DOHH2 (cell line): ENCODE data around the gene OMP.

Experiments
- H3F3A ChIP-seq: fragments of 200-600 bp; sonication (generic), shearing (Covaris generic); 2 replicates; pipeline ENCODE4 v1.6.0; 2016; ENCODE audit warnings: antibody characterized with exemption, mild to moderate bottlenecking; ENCODE audit not compliant: control insufficient read depth, insufficient read depth
- H3K27ac ChIP-seq: fragments of 200-600 bp; sonication (generic); 2 replicates; pipeline ENCODE4 v1.5.1; 2014; ENCODE audit warnings: low read depth, mild to moderate bottlenecking, low read length, moderate library complexity
- H3K27me3 ChIP-seq: fragments of 200-600 bp; sonication (generic); 2 replicates; pipeline ENCODE4 v1.6.1; 2014; ENCODE audit warnings: mild to moderate bottlenecking, low read length, mixed read lengths; ENCODE audit not compliant: control insufficient read depth
- H3K36me3 ChIP-seq: fragments of 200-600 bp; sonication (generic); 2 replicates; pipeline ENCODE4 v1.6.1; 2014; ENCODE audit warnings: mild to moderate bottlenecking, low read length, moderate library complexity, mixed read lengths; ENCODE audit not compliant: control insufficient read depth
- H3K4me1 ChIP-seq: fragments of 200-600 bp; sonication (generic); 2 replicates; pipeline ENCODE4 v1.6.1; 2014; ENCODE audit warnings: mild to moderate bottlenecking, low read length, mixed read lengths; ENCODE audit not compliant: control insufficient read depth
- H3K4me2 ChIP-seq: fragments of 200-600 bp; sonication (generic); 2 replicates; pipeline ENCODE4 v1.6.0; 2014; ENCODE audit warnings: mild to moderate bottlenecking, low read length, moderate library complexity
- H3K4me3 ChIP-seq: fragments of 200-600 bp; sonication (generic); 2 replicates; pipeline ENCODE4 v1.5.1; 2014; ENCODE audit warnings: mild to moderate bottlenecking, low read length, mixed read lengths
- H3K79me2 ChIP-seq: fragments of 200-600 bp; sonication (generic); 2 replicates; pipeline ENCODE4 v1.6.1; 2014; ENCODE audit warnings: mild to moderate bottlenecking, low read length, mixed read lengths; ENCODE audit not compliant: control insufficient read depth
- H3K9me2 ChIP-seq: fragments of 200-600 bp; sonication (generic); replicated peaks from 2 replicates; pipeline ENCODE4 v1.6.1; 2014; ENCODE audit warnings: mild to moderate bottlenecking, low read length, mixed read lengths; ENCODE audit not compliant: control insufficient read depth
- H3K9me3 ChIP-seq: fragments of 200-600 bp; sonication (generic); 2 replicates; pipeline ENCODE4 v1.6.1; 2014; ENCODE audit warnings: antibody characterized with exemption, low read length, mixed read lengths; ENCODE audit not compliant: control insufficient read depth, insufficient read depth
- H4K20me1 ChIP-seq: fragments of 200-600 bp; sonication (generic); 2 replicates; pipeline ENCODE4 v1.6.0; 2014; ENCODE audit warnings: low read depth, mild to moderate bottlenecking, antibody characterized with exemption, low read length, moderate library complexity; ENCODE audit not compliant: control insufficient read depth, insufficient read depth
- CTCF ChIP-seq: fragments of 200-600 bp; sonication (generic); IDR thresholded peaks from one replicate; pipeline ENCODE4 v1.5.1; 2014; ENCODE audit warnings: antibody characterized with exemption, mild to moderate bottlenecking, low read depth, low read length; ENCODE audit not compliant: poor library complexity, severe bottlenecking
- EZH2phosphoT487 ChIP-seq: fragments of 200-600 bp; sonication (generic); IDR thresholded peaks from 2 replicates; pipeline ENCODE4 v1.6.1; 2017; ENCODE audit warnings: borderline replicate concordance, mild to moderate bottlenecking, antibody characterized with exemption, low read length, moderate library complexity, mixed read lengths

Gene OMP

DNA sequence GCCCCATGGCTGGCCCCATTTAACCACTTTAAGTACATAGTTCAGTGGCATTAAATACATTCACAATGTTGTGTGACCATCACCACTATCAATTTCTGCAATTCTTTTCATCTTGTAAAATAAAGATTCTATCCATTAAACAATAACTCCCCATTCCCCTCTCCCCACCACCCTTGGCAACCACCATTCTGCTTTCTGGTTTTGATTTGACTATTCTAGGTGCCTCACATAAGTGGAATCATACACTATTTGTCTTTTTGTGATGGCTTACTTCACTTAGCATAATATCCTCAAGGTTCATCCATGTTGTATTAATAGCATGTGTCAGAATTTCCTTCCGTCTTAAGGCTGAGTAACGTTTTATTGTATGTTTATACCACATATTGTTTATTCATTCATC, 32.4 kb downstream of the OMP start:
- H3K36me3 ChIP-seq, result no peaks in the 10 kb centered on the region
- H3K4me1 ChIP-seq, result no peaks in the 10 kb centered on the region
- no peak overlapping the region for H3K4me2 ChIP-seq
- peaks cover 2% of the 10 kb centered on the region; the same call in 1 of the 2 replicates for H3K27me3 ChIP-seq
- H3K9me2 ChIP-seq, result no peaks in the 10 kb centered on the region
- TF ChIP-seq CTCF (no peak), EZH2phosphoT487 (no peak)
- H3K79me2 ChIP-seq, result no peaks in the 10 kb centered on the region
- H4K20me1 ChIP-seq, result no peaks in the 10 kb centered on the region
- H3K4me3 ChIP-seq, result no peak overlapping the region
- no peak overlapping the region for H3K27ac ChIP-seq
- no peaks in the 10 kb centered on the region for H3F3A ChIP-seq
- no peaks in the 10 kb centered on the region for H3K9me3 ChIP-seq

DNA sequence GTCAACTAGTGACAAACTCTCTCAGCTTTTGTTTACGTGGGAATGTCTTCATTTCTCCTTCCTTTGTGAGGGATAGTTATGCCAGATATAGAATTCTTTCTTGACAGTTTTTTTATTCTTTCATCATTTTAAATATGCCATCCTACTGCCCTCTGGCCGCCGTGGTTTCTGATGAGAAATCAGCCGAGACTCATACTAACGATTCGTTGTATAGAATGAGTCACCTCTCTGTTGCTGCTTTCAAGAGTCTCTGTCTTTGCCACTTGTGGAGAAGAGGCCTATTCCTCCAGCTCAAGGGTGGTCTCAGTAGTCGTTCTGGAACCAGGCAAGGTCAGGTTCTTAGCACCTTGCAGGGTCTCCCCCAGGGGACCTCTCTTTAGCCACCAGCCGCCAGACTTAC, 33.4 kb downstream of the OMP start:
- Histone ChIP-seq H3K9me3 (no peaks in the 10 kb centered on the region), H3K4me1 (no peaks in the 10 kb centered on the region), H3K4me3 (no peak overlapping the region), H3K27ac (no peak overlapping the region), H3K79me2 (no peaks in the 10 kb centered on the region), H3K4me2 (no peak overlapping the region), H3K27me3 (peaks cover 2% of the 10 kb centered on the region; the same call in 1 of the 2 replicates), H3F3A (no peaks in the 10 kb centered on the region), H3K36me3 (no peaks in the 10 kb centered on the region), H4K20me1 (no peaks in the 10 kb centered on the region), H3K9me2 (no peaks in the 10 kb centered on the region)
- TF ChIP-seq EZH2phosphoT487, result no peak
- no peak for TF ChIP-seq CTCF

DNA sequence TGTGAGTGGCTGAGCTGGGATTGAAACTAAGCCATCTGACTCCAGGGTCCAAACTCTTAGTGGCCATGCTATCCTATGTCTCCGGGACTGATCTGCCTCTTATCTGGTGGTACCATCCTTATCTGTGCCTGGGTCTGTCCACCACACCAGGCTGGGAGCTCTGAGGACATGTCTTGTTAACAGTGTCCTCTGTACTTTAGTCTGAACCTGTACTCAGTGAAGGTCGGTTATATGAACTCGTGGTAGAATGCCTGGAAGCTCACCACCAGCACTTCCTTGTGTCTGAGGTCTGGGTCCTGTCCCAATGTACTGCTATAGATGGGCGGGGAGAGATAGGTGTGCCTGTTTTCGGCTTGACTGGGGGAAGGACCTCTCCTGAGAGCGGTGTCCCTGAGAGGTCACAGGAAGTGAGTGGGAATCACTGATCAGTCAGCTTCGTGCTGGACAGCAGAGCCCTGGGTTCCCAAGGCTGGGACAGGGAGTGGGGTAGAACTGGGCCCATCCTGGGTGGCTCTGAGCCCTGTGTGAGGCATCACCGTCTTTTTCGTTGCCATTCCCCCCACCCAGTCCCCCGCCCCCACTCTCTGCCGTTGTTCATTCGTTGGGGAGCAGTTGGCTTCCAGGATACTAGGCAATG, 34.3 kb downstream of the OMP start:
- Histone ChIP-seq H3K4me1 (no peaks in the 10 kb centered on the region), H3K9me3 (no peaks in the 10 kb centered on the region), H3K4me3 (no peak overlapping the region), H4K20me1 (no peaks in the 10 kb centered on the region), H3K27ac (no peak overlapping the region), H3K79me2 (no peaks in the 10 kb centered on the region), H3K4me2 (no peak overlapping the region), H3K27me3 (peaks cover 2% of the 10 kb centered on the region; the same call in 1 of the 2 replicates), H3K36me3 (no peaks in the 10 kb centered on the region), H3K9me2 (no peaks in the 10 kb centered on the region), H3F3A (no peaks in the 10 kb centered on the region)
- no peak for TF ChIP-seq CTCF
- no peak for TF ChIP-seq EZH2phosphoT487
